Measurements from ENCODE around the gene SLC25A39.
"Not testable (repeated sequence)": the region's sequence is repeated elsewhere in the genome, so short reads cannot be mapped to it uniquely, and the experiment has no call there.

Gene SLC25A39

DNA sequence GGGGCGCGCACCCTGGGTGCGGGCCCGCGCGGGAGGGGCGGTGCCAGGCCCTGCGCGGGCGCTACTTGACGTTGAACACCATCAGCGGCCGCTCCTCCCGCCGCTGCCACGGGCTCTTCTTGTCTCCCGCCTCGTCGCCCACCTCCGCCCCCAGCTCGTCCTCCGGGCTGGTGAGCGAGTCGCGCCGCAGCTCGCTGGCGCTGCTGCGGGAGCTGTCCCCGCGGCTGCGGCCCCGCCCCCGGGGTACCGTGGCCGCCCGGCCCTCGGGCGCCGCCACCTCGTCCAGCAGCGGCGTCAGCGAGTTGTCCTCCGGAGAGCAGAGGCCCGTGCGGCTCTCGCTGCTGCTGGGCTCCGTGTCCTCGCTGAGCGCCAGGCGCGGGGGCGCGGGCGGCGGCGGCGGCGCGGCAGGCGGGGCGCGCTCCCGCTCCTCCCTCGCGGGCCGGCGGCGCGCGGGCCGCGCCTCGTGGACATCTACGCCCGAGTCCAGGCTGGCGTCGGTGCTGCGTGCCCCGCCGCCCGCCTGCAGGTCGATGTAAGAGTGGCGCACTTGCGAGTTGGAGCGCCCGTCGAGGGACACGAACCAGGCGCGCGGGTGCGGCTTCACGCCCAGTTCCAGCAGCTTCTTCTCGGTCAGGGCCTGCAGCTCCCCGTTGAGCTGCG, 29.2 kb upstream of the SLC25A39 start:
- DNase-seq, result no peak

DNA sequence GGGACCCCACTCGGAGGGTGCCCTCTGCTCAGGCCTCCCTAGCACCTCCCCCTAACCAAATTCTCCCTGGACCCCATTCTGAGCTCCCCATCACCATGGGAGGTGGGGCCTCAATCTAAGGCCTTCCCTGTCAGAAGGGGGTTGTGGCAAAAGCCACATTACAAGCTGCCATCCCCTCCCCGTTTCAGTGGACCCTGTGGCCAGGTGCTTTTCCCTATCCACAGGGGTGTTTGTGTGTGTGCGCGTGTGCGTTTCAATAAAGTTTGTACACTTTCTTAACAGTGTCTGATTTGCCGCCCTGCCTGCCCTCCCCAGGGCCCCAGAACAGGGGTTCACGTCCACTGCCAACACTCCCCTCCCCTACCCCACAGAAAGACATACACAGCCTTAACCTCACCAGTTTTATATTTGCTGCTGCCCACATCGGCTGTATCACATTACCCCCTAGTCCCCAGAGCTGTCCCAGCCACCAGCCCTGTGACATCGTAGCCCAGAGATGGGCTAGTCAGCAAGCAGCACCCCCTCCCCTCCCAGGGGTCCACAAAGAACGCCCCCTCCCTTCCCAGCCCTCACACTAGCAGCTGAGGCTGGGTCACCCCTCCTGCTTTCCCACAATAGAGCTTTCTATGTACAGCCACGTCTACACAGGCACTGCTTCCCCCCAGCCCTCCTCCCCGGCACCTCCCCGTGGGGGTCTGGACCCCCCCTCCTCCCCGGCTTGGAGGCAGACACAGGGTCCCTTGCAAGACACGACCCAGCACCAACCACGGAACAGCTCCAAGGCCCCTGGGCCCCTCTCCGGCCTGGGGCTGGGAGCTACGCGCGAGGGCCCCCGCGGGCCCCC, 28.4 kb upstream of the SLC25A39 start:
- no peak for DNase-seq

DNA sequence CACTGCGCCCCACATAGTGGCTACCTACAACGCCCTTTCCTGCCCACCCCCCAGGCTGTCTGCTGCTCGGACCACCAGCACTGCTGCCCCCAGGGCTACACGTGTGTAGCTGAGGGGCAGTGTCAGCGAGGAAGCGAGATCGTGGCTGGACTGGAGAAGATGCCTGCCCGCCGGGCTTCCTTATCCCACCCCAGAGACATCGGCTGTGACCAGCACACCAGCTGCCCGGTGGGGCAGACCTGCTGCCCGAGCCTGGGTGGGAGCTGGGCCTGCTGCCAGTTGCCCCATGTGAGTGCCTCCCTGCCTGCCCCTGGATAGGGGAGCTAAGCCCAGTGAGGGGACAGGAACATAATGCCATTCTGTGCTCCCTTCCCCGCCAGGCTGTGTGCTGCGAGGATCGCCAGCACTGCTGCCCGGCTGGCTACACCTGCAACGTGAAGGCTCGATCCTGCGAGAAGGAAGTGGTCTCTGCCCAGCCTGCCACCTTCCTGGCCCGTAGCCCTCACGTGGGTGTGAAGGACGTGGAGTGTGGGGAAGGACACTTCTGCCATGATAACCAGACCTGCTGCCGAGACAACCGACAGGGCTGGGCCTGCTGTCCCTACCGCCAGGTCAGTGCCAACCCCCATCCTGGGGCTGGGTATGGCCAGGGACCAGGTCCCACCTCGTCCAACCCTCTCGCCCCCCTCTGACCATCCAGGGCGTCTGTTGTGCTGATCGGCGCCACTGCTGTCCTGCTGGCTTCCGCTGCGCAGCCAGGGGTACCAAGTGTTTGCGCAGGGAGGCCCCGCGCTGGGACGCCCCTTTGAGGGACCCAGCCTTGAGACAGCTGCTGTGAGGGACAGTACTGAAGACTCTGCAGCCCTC, 27.6 kb upstream of the SLC25A39 start:
- DNase-seq, result no peak

DNA sequence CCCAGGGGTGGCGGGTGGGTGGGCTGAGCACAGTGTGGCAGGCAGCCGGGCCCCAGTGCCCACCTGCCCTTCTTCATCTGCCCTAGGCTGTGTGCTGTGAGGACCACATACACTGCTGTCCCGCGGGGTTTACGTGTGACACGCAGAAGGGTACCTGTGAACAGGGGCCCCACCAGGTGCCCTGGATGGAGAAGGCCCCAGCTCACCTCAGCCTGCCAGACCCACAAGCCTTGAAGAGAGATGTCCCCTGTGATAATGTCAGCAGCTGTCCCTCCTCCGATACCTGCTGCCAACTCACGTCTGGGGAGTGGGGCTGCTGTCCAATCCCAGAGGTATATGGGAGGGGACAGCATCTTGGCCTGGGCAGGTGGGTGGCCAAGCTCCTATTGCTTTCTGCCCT, 26.8 kb upstream of the SLC25A39 start:
- no peak for DNase-seq

DNA sequence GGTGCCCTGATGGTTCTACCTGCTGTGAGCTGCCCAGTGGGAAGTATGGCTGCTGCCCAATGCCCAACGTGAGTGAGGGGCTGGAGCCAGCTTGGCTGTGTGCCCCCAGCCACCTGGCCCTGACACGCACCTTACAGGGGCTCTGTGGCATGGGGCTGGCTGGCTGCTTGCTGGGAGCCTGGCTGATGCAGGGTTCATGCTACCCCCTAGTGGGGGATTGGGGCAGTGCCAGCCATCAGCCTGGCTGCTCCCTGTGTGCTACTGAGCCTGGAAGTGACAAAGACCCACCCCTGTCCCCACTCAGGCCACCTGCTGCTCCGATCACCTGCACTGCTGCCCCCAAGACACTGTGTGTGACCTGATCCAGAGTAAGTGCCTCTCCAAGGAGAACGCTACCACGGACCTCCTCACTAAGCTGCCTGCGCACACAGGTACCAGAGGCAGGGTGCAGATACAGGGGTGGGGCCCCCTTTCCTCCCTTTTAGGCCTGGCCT, 26.2 kb upstream of the SLC25A39 start:
- peak; percentile 37 for DNase-seq

DNA sequence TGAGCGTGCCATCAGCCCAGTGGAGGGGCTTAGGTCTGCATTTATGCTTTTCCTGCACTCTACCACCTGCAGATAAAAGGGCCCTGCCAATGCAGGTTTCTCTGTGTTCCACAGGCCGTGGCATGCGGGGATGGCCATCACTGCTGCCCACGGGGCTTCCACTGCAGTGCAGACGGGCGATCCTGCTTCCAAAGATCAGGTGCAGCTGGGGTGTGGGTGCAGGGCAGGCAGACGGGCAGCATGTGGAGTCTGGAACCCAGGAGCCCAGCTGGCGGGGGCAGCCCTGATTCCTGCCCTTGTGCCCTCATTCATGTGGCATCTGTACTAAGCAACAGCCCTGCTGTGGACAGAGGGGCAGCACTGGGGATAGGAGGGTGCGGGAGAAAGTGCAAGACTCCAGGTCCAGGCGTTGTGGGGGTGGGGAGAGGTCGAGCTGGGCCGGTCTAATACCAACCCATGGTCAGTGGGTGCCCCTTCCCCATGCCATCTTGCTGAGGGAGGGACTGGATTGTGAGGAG, 25.0 kb upstream of the SLC25A39 start:
- DNase-seq, result no peak

DNA sequence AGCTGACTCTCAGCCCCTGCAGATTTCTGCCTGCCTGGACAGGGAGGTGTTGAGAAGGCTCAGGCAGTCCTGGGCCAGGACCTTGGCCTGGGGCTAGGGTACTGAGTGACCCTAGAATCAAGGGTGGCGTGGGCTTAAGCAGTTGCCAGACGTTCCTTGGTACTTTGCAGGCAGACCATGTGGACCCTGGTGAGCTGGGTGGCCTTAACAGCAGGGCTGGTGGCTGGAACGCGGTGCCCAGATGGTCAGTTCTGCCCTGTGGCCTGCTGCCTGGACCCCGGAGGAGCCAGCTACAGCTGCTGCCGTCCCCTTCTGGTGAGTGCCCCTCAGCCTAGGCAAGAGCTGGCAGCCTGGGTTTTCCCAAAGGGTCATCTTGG, 24.4 kb upstream of the SLC25A39 start:
- DNase-seq, result no peak

DNA sequence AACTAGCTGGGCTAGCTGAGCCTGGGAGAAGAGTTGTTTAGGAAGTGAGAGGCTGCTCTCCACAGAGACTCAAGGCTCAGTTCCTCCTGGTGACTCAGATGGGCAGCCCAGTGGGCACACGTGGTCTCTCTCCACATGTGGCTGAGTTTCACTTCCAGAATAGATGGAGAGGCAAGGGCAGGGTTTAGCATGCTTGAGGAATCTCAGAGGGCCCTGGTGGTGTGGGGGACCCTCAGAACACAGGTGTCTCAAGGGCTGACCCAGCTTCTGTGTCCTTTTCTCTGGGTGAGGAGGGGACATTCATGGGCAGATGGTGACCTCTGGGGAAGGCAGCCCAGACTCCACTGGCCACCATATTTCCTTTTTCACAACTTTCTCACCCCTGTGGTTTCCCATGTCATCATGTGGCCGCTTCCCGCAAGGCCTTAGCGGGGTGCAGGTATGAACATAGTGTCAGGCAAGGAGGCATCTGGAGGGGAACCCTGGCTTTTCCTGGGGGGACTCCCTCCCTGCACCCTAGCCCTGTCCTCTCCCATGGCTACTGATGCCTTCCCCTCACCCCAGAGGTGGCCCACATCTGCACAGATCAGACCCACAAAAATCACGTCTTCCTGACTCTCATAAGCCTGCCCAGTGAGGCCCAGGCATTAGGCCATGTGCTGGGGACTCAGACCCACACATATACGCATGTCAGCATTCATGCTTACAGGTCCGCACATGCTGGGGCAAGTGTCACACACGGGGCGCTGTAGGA, 23.8 kb upstream of the SLC25A39 start:
- no peak for DNase-seq

DNA sequence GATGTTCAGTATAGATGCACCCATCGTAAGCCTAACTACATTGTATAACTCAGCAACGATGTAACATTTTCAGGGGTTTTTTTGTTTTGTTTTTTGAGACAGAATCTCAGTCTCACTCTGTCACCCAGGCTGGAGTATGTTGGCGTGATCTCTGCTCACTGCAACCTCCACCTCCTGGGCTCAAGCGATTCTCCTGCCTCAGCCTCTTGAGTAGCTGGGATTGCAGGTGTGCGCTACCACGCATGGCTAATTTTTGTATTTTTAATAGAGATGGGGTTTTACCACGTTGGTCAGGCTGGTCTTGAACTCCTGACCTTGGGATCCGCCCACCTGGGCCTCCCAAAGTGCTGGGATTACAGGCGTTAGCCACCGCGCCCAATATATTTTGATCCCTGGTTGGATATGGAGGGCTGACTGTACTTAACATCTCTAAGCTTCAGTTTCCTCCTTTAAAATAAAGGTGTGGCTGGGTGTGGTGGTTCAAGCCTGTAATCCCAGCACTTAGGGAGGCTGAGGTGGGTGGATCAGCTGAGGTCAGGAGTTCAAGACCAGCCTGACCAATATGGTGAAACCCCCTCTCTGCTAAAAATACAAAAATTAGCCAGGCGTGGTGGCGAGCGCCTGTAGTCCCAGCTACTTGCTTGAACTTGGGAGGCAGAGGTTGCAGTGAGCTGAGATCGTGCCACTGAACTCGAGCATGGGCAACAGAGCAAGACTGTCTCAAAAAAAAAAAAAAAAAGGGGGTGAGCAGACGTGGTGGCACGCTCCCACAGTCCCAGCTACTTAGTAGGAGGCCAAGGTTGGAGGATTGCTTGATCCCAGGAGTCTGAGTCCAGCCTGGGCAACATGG, 22.8 kb upstream of the SLC25A39 start:
- not testable (repeated sequence) for DNase-seq

DNA sequence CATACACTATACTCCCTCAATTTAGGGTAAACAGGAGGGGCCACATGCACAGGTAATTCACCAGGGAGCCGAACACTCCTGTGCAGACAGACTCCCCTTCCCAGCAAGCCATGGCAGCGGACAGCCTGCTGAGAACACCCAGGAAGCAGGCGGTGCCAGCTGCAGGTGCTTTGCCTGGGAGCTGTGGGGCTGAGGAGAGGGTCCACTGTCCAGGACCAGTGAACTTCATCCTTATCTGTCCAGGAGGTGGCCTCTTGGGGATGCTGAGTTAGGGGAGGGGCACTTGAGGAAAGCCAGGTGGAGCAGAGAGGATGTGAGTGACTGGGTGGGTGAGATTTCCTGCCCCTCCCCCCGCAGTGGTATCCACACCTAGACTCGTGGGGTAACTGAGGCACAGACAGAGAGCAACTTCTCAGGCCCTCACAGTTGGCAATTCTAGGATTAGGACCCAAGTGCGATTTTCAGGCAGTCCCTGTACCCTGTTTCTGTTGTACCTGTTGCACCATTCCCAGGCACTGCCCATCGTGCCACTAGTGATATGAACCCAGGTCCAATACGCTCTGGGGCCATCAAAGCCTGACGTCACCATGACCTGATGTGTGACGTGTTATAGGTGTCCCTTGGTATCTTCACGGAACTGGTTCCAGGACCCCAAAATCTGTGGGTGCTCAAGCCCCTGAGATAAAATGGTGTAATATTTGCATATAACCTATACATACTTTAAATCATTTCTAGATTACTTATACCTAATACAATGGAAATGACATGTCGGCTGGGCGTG, 21.6 kb upstream of the SLC25A39 start:
- no peak for DNase-seq

DNA sequence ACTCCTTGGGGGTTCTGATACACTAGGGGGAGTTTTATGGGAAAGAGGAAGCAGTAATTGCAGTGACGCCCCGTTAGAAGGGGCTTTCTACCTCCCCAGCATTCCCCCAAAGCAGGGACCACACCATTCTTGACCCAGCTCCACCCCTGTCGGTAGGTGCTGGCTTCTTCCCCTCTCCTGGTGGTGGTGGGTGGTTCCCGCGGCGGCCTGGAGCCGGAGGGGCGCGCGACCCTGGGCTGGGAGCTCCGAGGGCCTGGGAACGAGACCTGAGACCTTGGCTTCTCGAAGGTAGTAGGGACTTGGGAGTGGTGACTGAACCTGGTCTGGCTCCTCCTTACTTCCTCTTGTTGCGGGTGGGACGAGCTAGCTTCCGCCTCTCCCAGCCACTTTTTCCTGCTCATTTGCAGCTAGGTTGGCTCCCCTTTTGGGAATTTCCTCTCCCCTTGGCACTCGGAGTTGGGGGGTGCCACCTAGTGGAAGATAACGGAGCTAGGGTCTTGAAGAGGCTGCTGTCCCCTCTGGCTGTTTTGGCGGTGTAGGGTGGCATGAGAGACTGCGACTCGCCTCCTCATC, 20.9 kb upstream of the SLC25A39 start:
- peak; percentile 62 for DNase-seq

DNA sequence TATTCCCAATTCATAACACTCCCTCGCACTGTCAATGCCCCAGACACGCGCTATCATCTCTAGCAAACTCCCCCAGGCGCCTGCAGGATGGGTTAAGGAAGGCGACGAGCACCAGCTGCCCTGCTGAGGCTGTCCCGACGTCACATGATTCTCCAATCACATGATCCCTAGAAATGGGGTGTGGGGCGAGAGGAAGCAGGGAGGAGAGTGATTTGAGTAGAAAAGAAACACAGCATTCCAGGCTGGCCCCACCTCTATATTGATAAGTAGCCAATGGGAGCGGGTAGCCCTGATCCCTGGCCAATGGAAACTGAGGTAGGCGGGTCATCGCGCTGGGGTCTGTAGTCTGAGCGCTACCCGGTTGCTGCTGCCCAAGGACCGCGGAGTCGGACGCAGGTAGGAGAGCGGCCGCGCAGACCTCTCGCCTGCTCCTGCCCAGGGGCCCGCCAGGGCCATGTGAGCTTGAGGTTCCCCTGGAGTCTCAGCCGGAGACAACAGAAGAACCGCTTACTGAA, 20.4 kb upstream of the SLC25A39 start, which contains the start of gene GRN:
Gene GRN (plus strand): TSS at position 364 of the 515 bp plus-strand sequence. CDS start 3,863 bp downstream, outside the sequence.
- peak; percentile 99 for DNase-seq

DNA sequence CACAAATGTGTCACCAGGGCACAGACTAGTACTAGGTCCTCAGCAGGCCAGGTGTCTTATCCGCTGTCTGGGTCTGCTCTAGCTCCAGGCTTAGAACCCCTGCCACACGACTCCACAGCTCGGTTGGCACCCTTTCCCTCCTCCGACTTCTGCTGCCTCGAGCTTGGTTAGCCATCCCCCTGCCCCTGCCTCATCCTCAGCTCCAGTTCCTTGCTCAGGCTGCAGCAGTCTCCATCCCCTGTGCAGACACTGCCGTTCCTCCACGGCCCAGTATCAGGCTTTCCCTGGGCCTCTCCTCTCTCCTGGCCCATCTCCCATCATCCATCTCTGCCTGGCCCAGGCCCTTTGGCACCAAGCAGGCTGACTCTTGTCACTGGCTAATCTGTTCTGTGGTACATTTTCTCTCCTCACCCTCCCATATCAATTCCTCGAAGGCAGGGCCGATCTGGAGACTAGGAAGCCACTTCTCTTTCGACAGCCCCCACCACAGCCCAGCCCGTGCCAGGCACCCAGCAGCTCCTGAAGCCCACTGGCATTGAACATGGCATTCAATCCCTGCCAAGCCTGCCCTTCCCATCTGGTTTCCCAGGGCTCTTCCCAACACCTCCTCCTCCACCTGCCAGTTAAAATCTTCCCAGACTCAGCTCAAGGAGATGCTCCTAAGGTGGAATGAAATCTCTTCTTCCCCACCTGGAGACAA, 19.0 kb upstream of the SLC25A39 start:
- no peak for DNase-seq

DNA sequence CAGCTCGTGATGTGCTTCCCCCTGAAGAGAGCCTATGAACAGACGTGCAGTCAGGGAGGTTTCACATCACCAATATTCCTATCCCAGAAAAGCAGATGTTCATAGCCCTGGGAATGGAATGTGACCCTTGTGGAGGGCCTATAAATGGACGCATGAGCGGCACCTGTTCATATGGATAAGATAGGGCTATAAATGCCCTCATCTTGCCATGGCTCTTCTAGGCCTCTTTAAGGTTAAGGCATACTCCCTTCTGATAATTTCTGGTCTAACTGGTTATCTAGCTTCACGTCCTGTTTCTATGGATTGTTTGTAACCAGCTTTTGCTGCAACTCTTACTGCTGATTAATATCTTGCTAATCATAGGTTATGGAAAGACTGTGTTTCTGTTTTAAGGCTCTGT, 15.9 kb upstream of the SLC25A39 start:
- DNase-seq, result not testable (repeated sequence)

DNA sequence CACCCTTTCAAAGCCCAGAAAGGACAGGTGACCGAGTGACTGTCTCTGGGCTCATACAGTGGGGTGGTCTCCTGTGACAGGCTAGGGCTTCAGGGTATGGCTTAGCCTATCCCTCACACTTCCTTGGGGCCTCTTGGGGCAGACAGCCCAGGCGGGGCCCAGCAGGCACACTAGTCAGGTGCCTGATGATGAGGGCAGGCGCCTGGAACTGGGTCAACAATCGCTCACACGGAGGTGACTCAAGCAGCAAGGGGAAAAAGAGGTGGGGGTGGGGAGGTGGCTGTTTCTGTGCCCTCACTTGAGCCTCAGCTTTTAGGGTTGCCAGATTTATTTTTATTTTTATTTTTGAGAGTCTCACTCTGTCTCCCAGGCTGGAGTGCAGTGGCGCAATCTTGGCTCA, 14.1 kb upstream of the SLC25A39 start:
- DNase-seq, result no peak

DNA sequence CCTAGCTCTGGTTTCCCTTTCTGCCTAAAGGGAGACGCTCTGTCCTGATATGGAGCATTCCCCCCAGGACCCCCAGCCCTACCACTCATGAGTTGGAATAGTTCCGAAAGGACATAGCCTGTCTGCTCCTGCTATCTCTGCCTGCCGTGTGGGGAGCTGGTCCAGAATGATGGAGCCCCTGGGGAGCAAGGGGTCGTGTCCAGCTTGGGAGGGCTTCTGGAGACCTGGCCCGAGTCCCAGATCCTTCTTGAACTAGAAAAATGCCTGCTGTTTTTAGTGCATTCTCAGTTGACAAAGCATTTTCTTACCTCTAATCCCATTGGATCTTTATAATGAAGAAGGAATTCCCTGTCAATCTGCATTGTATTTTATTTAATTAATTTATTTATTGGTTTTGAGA, 11.3 kb upstream of the SLC25A39 start:
- DNase-seq, result no peak

DNA sequence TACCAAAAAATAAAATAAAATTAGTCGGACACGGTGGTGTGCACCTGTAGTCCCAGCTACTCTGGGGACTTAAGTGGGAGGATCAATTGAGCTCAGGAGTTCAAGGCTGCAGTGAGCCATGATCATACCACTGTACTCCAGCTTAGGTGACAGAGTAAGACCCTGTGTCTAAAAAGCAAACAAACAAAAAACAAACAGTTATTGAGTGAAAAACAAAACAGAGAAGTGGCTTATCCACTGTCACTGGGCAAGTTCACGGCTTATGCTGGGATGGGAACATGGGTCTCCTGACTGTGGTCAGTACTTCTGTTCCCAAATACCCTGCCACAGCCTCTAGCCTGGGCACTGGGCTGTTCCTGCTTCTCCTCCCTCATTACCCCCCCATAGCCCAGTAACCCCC, 10.9 kb upstream of the SLC25A39 start:
- DNase-seq, result no peak

DNA sequence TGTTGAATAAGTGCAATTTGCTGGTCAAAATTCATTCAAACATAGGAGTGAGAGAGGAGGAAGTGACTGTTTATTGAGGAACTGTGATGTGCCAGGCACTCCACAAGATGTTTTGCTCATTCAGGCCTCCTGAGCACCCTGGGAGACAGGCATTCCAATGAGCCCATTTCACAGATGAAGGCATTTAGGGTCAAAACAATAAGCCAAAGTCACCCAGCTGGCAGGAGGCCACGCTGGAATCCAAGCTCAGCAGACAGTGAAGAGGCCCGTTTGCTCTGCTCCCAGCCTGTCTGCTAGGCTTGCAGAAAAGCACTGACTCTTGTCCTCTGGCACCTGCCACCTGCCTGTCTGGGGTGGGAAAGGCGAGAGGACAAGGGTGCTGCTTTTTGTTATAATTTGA, 10.1 kb upstream of the SLC25A39 start:
- DNase-seq, result no peak

DNA sequence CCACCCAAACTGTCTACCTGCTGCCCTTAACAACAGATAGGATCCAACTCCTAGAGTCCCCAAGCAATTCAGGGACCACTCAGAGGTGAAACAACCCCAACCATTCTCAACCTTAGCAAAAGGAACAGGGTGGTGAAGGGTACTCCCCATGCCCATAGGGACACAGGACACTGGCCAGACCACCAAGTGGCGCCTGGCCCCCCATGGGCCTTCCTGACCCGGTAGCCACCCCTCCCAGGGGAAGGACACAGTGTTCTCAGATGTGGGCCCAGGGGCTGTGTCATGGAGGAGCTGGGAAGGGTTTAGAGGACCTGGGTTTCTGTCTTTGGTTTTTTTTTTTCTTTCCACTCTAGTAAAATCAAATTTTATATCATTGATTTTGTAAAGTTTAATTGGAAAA, 9.7 kb upstream of the SLC25A39 start:
- DNase-seq, result no peak

Data from fibroblast of skin of right quadriceps (primary cell).